HCT116 (cell line): Measurements from ENCODE around the gene MAP1S. TPM values are rescaled to one million over a fixed set of nuclear protein-coding genes. Genes with fewer than 3 reads are reported as not detected.

ENCODE experiments used
- ATAC-seq: fragments of 200-7000 bp; cut with Tn5 transposase; 2 replicates; pipeline ENCODE4 v1.9.1; 2020; ENCODE audit warnings: mild to moderate bottlenecking, moderate library complexity
- BruUV-seq: library from RNA; stranded (reverse); fragments of 400-500 nt; replicated peaks from 2 replicates; lab custom pipeline; 2021; lab: Mats Ljungman, UMichigan
- CTCF ChIA-PET: fragments of 300-600 bp; sonication (Branson Sonifier 250); formaldehyde crosslinking; loops from one replicate; lab custom pipeline; 2021; ENCODE audit warnings: antibody characterized with exemption; lab: Charles Lee
- POLR2A ChIA-PET: fragments of 300-600, 350-600 bp; sonication (Branson Sonifier 250); formaldehyde crosslinking; loops from one replicate; lab custom pipeline; 2021; ENCODE audit warnings: antibody characterized with exemption; lab: Charles Lee
- RAD21 ChIA-PET, 2 experiments: fragments of 300-600 bp; sonication (Branson Sonifier 250); formaldehyde crosslinking; loops; one replicate each; lab custom pipeline; 2023; ENCODE audit warnings: low total read pairs in 2 of 2; ENCODE audit not compliant: uncharacterized antibody in 2 of 2, unreplicated experiment in 2 of 2, low non-redundant PET in 1 of 2; lab: Charles Lee
- DNase-seq: peaks from one replicate; pipeline ENCODE4 v3.0.0-alpha.2; 2010; ENCODE audit warnings: low read depth, low spot score
- H2AFZ ChIP-seq: fragments of 200-600 bp; shearing (Covaris generic), sonication (generic); 2 replicates; pipeline ENCODE4 v1.6.1; 2017; ENCODE audit warnings: low read depth, mixed run types, mixed read lengths, antibody characterized with exemption, low read length; ENCODE audit not compliant: poor library complexity, severe bottlenecking
- H3K27ac ChIP-seq: 2 replicates; pipeline ENCODE4 v1.5.1; 2012; ENCODE audit warnings: low read depth, low read length
- H3K27me3 ChIP-seq: fragments of 200-600 bp; sonication (generic); 2 replicates; pipeline ENCODE4 v1.6.1; 2016; ENCODE audit warnings: mixed run types, low read length, mixed read lengths; ENCODE audit not compliant: insufficient read depth
- H3K36me3 ChIP-seq, 2 experiments: fragments of 200-500 bp in 1 of 2; fragments of 200-600 bp in 1 of 2; sonication (Bioruptor generic) in 1 of 2; sonication (generic) in 1 of 2; 2 replicates each; pipeline versions ENCODE4 v1.5.1 to v1.6.1; 2014 to 2016; ENCODE audit warnings: low read length in 2 of 2, inconsistent platforms in 1 of 2, mixed read lengths in 1 of 2, mixed run types in 1 of 2; ENCODE audit not compliant: insufficient read depth in 2 of 2, control insufficient read depth in 1 of 2
- H3K4me1 ChIP-seq, 2 experiments: fragments of 200-600 bp in 1 of 2; sonication (generic) in 1 of 2; 2 replicates each; pipeline versions ENCODE4 v1.5.1 to v1.6.1; 2012 to 2017; ENCODE audit warnings: low read length in 2 of 2, inconsistent platforms in 1 of 2, mild to moderate bottlenecking in 1 of 2, mixed read lengths in 1 of 2, mixed run types in 1 of 2, moderate library complexity in 1 of 2; ENCODE audit not compliant: insufficient read depth in 2 of 2, control insufficient read depth in 1 of 2
- H3K4me2 ChIP-seq: fragments of 200-600 bp; sonication (generic); 2 replicates; pipeline ENCODE4 v1.6.1; 2017; ENCODE audit warnings: mixed run types, low read length, mixed read lengths
- H3K4me3 ChIP-seq, 2 experiments: fragments of 200-600 bp in 1 of 2; sonication (generic) in 1 of 2; replicated peaks in 1 of 2; 2 replicates each; pipeline ENCODE4 v1.5.1; 2011 to 2016; ENCODE audit warnings: low read length in 2 of 2, control low read depth in 1 of 2, low read depth in 1 of 2, mild to moderate bottlenecking in 1 of 2, mixed read lengths in 1 of 2, mixed run types in 1 of 2
- H3K79me2 ChIP-seq: fragments of 200-600 bp; sonication (generic); 2 replicates; pipeline ENCODE4 v1.6.1; 2017; ENCODE audit warnings: mild to moderate bottlenecking, mixed run types, low read length, moderate library complexity, mixed read lengths; ENCODE audit not compliant: insufficient read depth
- H3K9ac ChIP-seq: fragments of 200-600 bp; sonication (generic); 2 replicates; pipeline ENCODE4 v1.6.1; 2016; ENCODE audit warnings: low read length, mixed read lengths
- H3K9me2 ChIP-seq: fragments of 200-600 bp; sonication (generic), shearing (Covaris generic); 2 replicates; pipeline ENCODE4 v1.6.1; 2017; ENCODE audit warnings: mixed run types, mild to moderate bottlenecking, moderate library complexity; ENCODE audit not compliant: insufficient read depth
- H3K9me3 ChIP-seq, 2 experiments: fragments of 200-500 bp in 1 of 2; fragments of 200-600 bp in 1 of 2; sonication (Bioruptor generic) in 1 of 2; sonication (generic) in 1 of 2; 2 replicates each; pipeline ENCODE4 v1.6.1; 2014 to 2017; ENCODE audit warnings: low read length in 2 of 2, mixed read lengths in 2 of 2, inconsistent platforms in 1 of 2, low read depth in 1 of 2, mild to moderate bottlenecking in 1 of 2, mixed run types in 1 of 2, moderate library complexity in 1 of 2; ENCODE audit not compliant: control insufficient read depth in 1 of 2, insufficient read depth in 1 of 2
- H4K20me1 ChIP-seq: fragments of 200-600 bp; sonication (generic), shearing (Covaris generic); 2 replicates; pipeline ENCODE4 v1.6.1; 2017; ENCODE audit warnings: mixed run types, mild to moderate bottlenecking, moderate library complexity; ENCODE audit not compliant: insufficient read depth
- ATF3 ChIP-seq: IDR thresholded peaks from 2 replicates; pipeline ENCODE4 v1.6.1; 2012
- ELF1 ChIP-seq: IDR thresholded peaks from 2 replicates; pipeline ENCODE4 v1.6.1; 2012; ENCODE audit warnings: low read depth, borderline replicate concordance
- RAD21 ChIP-seq: IDR thresholded peaks from 2 replicates; pipeline ENCODE4 v1.6.1; 2012; ENCODE audit warnings: low read depth, mild to moderate bottlenecking
- ZBTB33 ChIP-seq: IDR thresholded peaks from 2 replicates; pipeline ENCODE4 v1.6.1; 2011; ENCODE audit warnings: mild to moderate bottlenecking, low read length, moderate library complexity; ENCODE audit not compliant: insufficient replicate concordance; ENCODE audit errors: extremely low read depth
- intact Hi-C: fragments of 100-400 bp; cut with micrococcal nuclease; formaldehyde crosslinking; loops from 2 replicates; pipeline ENCODE4 v1.10.0; 2022
- total RNA-seq: library from RNA; stranded (reverse); gene quantifications from one replicate; pipeline ENCODE4 v1.2.1, GENCODE V29; 2021; ENCODE audit not compliant: unreplicated experiment
- TF ChIP-seq, protein P1 (sequence below): IDR thresholded peaks from 2 replicates; pipeline ENCODE4 v1.6.1; 2012; ENCODE audit warnings: low read depth

The MAP1S gene
- total RNA-seq, 1 experiment from 2014 or later: 80.8 TPM

GRCh38 chr19:17676295-17676694 is 43.0 kb upstream of the MAP1S start:
- POLR2A ChIA-PET: no interaction called here
- peaks cover 27 to 61% of the 10 kb centered on the region in 2 experiments for H3K4me1 ChIP-seq
- H3K4me2 ChIP-seq: 0 out of 2 replicates have a peak overlapping the region, but pooled peaks have one; percentile 47
- 0 out of 4 replicates have a peak, but pooled peaks cover 0 to 3% of the 10 kb centered on the region in 2 experiments for H3K36me3 ChIP-seq
- DNase-seq (no peak), ATAC-seq (no peak)
- H3K9ac ChIP-seq: no peak overlapping the region
- no peaks in the 10 kb centered on the region for H3K27me3 ChIP-seq
- RAD21 ChIA-PET: no interaction called here
- no TSS peak for BruUV-seq
- intact Hi-C loops: no loop called here
- no peak overlapping the region for H2AFZ ChIP-seq
- no peak overlapping the region for H3K4me3 ChIP-seq
- CTCF ChIA-PET: interaction anchor here (1.5 kb wide), 1 partner anchor 90 kb away, joined by 3 read pairs; no protein-coding TSS in a partner anchor
- H4K20me1 ChIP-seq: no peaks in the 10 kb centered on the region
- TF ChIP-seq ATF3: no peak
- TF ChIP-seq, protein P1, sequence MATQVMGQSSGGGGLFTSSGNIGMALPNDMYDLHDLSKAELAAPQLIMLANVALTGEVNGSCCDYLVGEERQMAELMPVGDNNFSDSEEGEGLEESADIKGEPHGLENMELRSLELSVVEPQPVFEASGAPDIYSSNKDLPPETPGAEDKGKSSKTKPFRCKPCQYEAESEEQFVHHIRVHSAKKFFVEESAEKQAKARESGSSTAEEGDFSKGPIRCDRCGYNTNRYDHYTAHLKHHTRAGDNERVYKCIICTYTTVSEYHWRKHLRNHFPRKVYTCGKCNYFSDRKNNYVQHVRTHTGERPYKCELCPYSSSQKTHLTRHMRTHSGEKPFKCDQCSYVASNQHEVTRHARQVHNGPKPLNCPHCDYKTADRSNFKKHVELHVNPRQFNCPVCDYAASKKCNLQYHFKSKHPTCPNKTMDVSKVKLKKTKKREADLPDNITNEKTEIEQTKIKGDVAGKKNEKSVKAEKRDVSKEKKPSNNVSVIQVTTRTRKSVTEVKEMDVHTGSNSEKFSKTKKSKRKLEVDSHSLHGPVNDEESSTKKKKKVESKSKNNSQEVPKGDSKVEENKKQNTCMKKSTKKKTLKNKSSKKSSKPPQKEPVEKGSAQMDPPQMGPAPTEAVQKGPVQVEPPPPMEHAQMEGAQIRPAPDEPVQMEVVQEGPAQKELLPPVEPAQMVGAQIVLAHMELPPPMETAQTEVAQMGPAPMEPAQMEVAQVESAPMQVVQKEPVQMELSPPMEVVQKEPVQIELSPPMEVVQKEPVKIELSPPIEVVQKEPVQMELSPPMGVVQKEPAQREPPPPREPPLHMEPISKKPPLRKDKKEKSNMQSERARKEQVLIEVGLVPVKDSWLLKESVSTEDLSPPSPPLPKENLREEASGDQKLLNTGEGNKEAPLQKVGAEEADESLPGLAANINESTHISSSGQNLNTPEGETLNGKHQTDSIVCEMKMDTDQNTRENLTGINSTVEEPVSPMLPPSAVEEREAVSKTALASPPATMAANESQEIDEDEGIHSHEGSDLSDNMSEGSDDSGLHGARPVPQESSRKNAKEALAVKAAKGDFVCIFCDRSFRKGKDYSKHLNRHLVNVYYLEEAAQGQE: no peak
- TF ChIP-seq ZBTB33: no peak
- no peak for TF ChIP-seq ELF1
- no peak for TF ChIP-seq RAD21
- H3K9me3 ChIP-seq: no peaks in the 10 kb centered on the region
- H3K9me2 ChIP-seq: no peaks in the 10 kb centered on the region
- no peak overlapping the region for H3K27ac ChIP-seq
- H3K79me2 ChIP-seq: peaks cover 18% of the 10 kb centered on the region
